Esophagus squamous epithelium (tissue), 5 donors: ENCODE results near the gene DNAJC30. TPM values are rescaled to one million over a fixed set of nuclear protein-coding genes. Genes with fewer than 3 reads are reported as not detected.
"Not testable (repeated sequence)": the region's sequence is repeated elsewhere in the genome, so short reads cannot be mapped to it uniquely, and the experiment has no call there.

Source experiments
- DNase-seq: peaks from one replicate; lab custom pipeline; 2025; lab: John Stamatoyannopoulos, UW
- H3K27ac ChIP-seq, 4 donors: fragments of 200-600 bp; sonication (generic); one replicate each; pipeline ENCODE4 v1.5.1; 2016 to 2019; ENCODE audit warnings: mild to moderate bottlenecking in 1 of 4
- H3K27me3 ChIP-seq, 4 donors: fragments of 200-600 bp; sonication (generic); 1 replicate in 3 of 4; 2 replicates in 1 of 4; pipeline versions ENCODE4 v1.5.1 to v1.6.0; 2017 to 2021; ENCODE audit warnings: antibody characterized with exemption in 1 of 4
- H3K36me3 ChIP-seq, 3 donors: fragments of 200-600 bp; sonication (generic); one replicate each; pipeline ENCODE4 v1.5.1; 2016 to 2019
- H3K4me1 ChIP-seq, 3 donors: fragments of 200-600 bp; sonication (generic); one replicate each; pipeline ENCODE4 v1.5.1; 2017 to 2019
- H3K4me3 ChIP-seq, 4 donors: fragments of 200-600 bp; sonication (generic); 1 replicate in 3 of 4; 2 replicates in 1 of 4; pipeline ENCODE4 v1.5.1; 2016 to 2019; ENCODE audit warnings: mild to moderate bottlenecking in 2 of 4, moderate library complexity in 1 of 4
- H3K9me3 ChIP-seq, 3 donors: fragments of 200-600 bp; sonication (generic); one replicate each; pipeline ENCODE4 v1.5.1; 2016 to 2019
- POLR2A ChIP-seq, 4 donors: fragments of 450-650 bp; IDR thresholded peaks; one replicate each; pipeline ENCODE4 v1.6.1; 2017; ENCODE audit warnings: antibody characterized with exemption in 4 of 4, mild to moderate bottlenecking in 4 of 4, moderate library complexity in 3 of 4
- WGBS, 2 donors: methylation state at CpG; one replicate each; pipeline ENCODE4 v1.1.5; 2018; 5-methylcytosine and 5-hydroxymethylcytosine counted together
- intact Hi-C: fragments of 100-400 bp; cut with DNase I; formaldehyde crosslinking; loops from one replicate; pipeline ENCODE4 v1.15.0; 2022
- total RNA-seq, 4 donors: library from RNA; depleted of rRNA; stranded (reverse); fragments of >200 nt; gene quantifications; one replicate each; pipeline ENCODE4 v1.1.0, GENCODE V29; 2016
- TF ChIP-seq, protein P1 (sequence below), 6 experiments: fragments of 450-650 bp in 4 of 6; fragments of 200-600 bp in 2 of 6; sonication (generic) in 2 of 6; IDR thresholded peaks; one replicate each; pipeline ENCODE4 v1.5.1; 2016 to 2019; ENCODE audit warnings: antibody characterized with exemption in 6 of 6, mild to moderate bottlenecking in 4 of 6, moderate library complexity in 4 of 6
- donor health status: DM: yes; HTN: yes; CAD: no.

The DNAJC30 gene
- total RNA-seq, 4 donors from 2014 or later: 2.7 to 5.7 (median 4.8) TPM

GRCh38 chr7:73717025-73717807 is 34.0 kb upstream of the DNAJC30 start:
- H3K9me3 ChIP-seq: no peaks in the 10 kb centered on the region
- no peak overlapping the region for H3K4me3 ChIP-seq
- H3K4me1 ChIP-seq: peaks cover 26 to 61% (median 45%) of the 10 kb centered on the region in 3 donors
- no peak for DNase-seq
- TF ChIP-seq, protein P1, sequence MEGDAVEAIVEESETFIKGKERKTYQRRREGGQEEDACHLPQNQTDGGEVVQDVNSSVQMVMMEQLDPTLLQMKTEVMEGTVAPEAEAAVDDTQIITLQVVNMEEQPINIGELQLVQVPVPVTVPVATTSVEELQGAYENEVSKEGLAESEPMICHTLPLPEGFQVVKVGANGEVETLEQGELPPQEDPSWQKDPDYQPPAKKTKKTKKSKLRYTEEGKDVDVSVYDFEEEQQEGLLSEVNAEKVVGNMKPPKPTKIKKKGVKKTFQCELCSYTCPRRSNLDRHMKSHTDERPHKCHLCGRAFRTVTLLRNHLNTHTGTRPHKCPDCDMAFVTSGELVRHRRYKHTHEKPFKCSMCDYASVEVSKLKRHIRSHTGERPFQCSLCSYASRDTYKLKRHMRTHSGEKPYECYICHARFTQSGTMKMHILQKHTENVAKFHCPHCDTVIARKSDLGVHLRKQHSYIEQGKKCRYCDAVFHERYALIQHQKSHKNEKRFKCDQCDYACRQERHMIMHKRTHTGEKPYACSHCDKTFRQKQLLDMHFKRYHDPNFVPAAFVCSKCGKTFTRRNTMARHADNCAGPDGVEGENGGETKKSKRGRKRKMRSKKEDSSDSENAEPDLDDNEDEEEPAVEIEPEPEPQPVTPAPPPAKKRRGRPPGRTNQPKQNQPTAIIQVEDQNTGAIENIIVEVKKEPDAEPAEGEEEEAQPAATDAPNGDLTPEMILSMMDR (IDR thresholded peaks at IDR 0.05): no peak
- TF ChIP-seq POLR2A (IDR thresholded peaks at IDR 0.05): no peak
- peaks cover 0 to 17% (median 0%) of the 10 kb centered on the region in 4 donors for H3K27me3 ChIP-seq
- WGBS, 2 donors: 62 to 81% methylated on average over 7 to 9 of the region's 13 CpGs
- intact Hi-C loops: no loop called here
- no peaks in the 10 kb centered on the region for H3K36me3 ChIP-seq
- H3K27ac ChIP-seq: peak overlapping the region in 2 of 4 donors; percentile 14 to 49

- DNase-seq: no peak
- H3K27me3 ChIP-seq: peaks cover 0 to 17% (median 0%) of the 10 kb centered on the region in 4 donors
- H3K9me3 ChIP-seq: no peaks in the 10 kb centered on the region
- TF ChIP-seq, protein P1 (IDR thresholded peaks at IDR 0.05): no peak
- no peak for TF ChIP-seq POLR2A (IDR thresholded peaks at IDR 0.05)
- no peak overlapping the region for H3K4me3 ChIP-seq
- WGBS, 2 donors: 39 to 53% methylated on average over 4 of the region's 4 CpGs
- H3K36me3 ChIP-seq: no peaks in the 10 kb centered on the region
- peaks cover 26 to 52% (median 42%) of the 10 kb centered on the region in 3 donors for H3K4me1 ChIP-seq
- H3K27ac ChIP-seq: peak overlapping the region in 2 of 4 donors; percentile 14 to 39
- intact Hi-C loops: no loop called here
Observed at GRCh38 chr7:73716318-73716890, 33.2 kb upstream of the DNAJC30 start.

DNA sequence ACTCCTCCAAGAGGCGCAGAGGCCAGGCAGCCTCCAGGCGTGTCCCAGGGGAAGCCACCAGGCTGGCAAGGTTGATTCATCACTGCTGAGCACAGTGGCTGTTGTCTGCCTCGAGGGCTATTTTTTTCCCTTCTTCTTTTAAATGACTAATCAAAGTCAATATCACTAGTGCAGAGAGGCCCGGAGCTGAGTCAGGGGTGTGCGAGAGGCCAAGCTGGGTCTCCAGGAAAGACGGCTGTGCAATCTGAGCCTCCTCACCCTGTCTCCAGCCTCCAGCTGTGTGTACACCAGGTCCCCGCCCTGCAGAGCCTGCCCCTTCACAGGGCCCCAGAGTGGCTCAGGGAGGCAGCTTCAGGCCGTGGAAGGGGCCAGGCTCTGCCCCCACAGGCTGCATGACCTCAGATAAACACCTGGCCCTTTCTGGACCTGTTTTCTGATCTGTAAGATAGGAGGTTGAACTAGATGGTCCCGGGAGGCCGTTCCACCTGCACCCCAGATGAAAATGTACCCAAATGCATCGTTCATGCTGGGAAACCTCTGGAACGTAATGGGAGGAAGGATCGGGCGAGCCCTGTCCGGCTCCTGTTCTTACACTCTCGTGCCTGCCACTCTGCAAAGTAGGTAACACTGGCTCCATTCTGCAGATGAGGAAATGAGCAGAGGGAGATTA is 32.5 kb upstream of the DNAJC30 start:
- H3K27ac ChIP-seq: peak overlapping the region in 1 of 4 donors; percentile 39
- TF ChIP-seq, protein P1 (IDR thresholded peaks at IDR 0.05): no peak
- no peak for TF ChIP-seq POLR2A (IDR thresholded peaks at IDR 0.05)
- no peak overlapping the region for H3K4me3 ChIP-seq
- peaks cover 0 to 17% (median 0%) of the 10 kb centered on the region in 4 donors for H3K27me3 ChIP-seq
- H3K4me1 ChIP-seq: peaks cover 26 to 49% (median 42%) of the 10 kb centered on the region in 3 donors
- intact Hi-C loops: no loop called here
- no peak for DNase-seq
- no peaks in the 10 kb centered on the region for H3K9me3 ChIP-seq
- H3K36me3 ChIP-seq: no peaks in the 10 kb centered on the region
- 37 to 62% methylated on average over 8 to 15 of the region's 16 CpGs for WGBS, 2 donors

- H3K9me3 ChIP-seq, H3K36me3 ChIP-seq, DNase-seq, intact Hi-C loops, H3K27ac ChIP-seq, H3K27me3 ChIP-seq, H3K4me3 ChIP-seq: not testable (repeated sequence)
- peaks cover 9 to 32% (median 30%) of the 10 kb centered on the region in 3 donors for H3K4me1 ChIP-seq
- WGBS, 2 donors: 68 to 100% methylated on average over 1 to 2 of the region's 6 CpGs
Observed at GRCh38 chr7:73713319-73713718, 30.1 kb upstream of the DNAJC30 start.

- peaks cover 4 to 27% (median 25%) of the 10 kb centered on the region in 3 donors for H3K4me1 ChIP-seq
- no peaks in the 10 kb centered on the region for H3K9me3 ChIP-seq
- intact Hi-C loops: no loop called here
- H3K4me3 ChIP-seq: no peak overlapping the region
- TF ChIP-seq, protein P1 (IDR thresholded peaks at IDR 0.05): no peak
- TF ChIP-seq POLR2A (IDR thresholded peaks at IDR 0.05): no peak
- DNase-seq: no peak
- H3K27ac ChIP-seq: no peak overlapping the region
- 65 to 75% methylated on average over 1 of the region's 1 CpG for WGBS, 2 donors
- peaks cover 0 to 7% (median 0%) of the 10 kb centered on the region in 4 donors for H3K27me3 ChIP-seq
- H3K36me3 ChIP-seq: no peaks in the 10 kb centered on the region
Observed at GRCh38 chr7:73712773-73713172, 29.5 kb upstream of the DNAJC30 start.
